C4-2B (cell line): Measurements from ENCODE around the gene RPS14.
"Not testable (repeated sequence)": the region's sequence is repeated elsewhere in the genome, so short reads cannot be mapped to it uniquely, and the experiment has no call there.

ENCODE experiments used
- H3K27ac ChIP-seq: fragments of 450-650 bp; 2 replicates; pipeline ENCODE4 v1.5.1; 2017
- CTCF ChIP-seq: fragments of 450-650 bp; conservative IDR thresholded peaks from 2 replicates; pipeline ENCODE4 v1.5.1; 2017; ENCODE audit warnings: mild to moderate bottlenecking
- ZFX ChIP-seq: fragments of 450-650 bp; IDR thresholded peaks from 2 replicates; pipeline ENCODE4 v1.6.1; 2017

Gene RPS14

GRCh38 chr5:150479416-150479815 is 29.9 kb upstream of the RPS14 start:
- H3K27ac ChIP-seq = no peak overlapping the region
- TF ChIP-seq ZFX = no peak
- no peak for TF ChIP-seq CTCF

GRCh38 chr5:150476568-150476967 is 27.0 kb upstream of the RPS14 start:
- not testable (repeated sequence) for H3K27ac ChIP-seq

GRCh38 chr5:150473673-150474358 is 24.3 kb upstream of the RPS14 start:
- TF ChIP-seq CTCF (no peak), ZFX (no peak)
- no peak overlapping the region for H3K27ac ChIP-seq

- TF ChIP-seq ZFX (no peak), CTCF (no peak)
- H3K27ac ChIP-seq = no peak overlapping the region
Measured at GRCh38 chr5:150469718-150470469, 20.4 kb upstream of the RPS14 start.

GRCh38 chr5:150468206-150468605 is 18.7 kb upstream of the RPS14 start:
- no peak overlapping the region for H3K27ac ChIP-seq
- no peak for TF ChIP-seq ZFX
- TF ChIP-seq CTCF = no peak

- TF ChIP-seq ZFX = no peak
- no peak for TF ChIP-seq CTCF
- no peak overlapping the region for H3K27ac ChIP-seq
Measured at GRCh38 chr5:150465927-150466326, 16.4 kb upstream of the RPS14 start.

- TF ChIP-seq CTCF (no peak), ZFX (no peak)
- no peak overlapping the region for H3K27ac ChIP-seq
Measured at GRCh38 chr5:150464554-150465012, 15.0 kb upstream of the RPS14 start.
